GM18519 (cell line): ENCODE results near the gene CLEC18B.
A peak's percentile ranks its signal among the peaks of the same experiment; 100 is the strongest.
"Not testable (repeated sequence)": the region's sequence is repeated elsewhere in the genome, so short reads cannot be mapped to it uniquely, and the experiment has no call there.

Experiments used
- ATAC-seq: cut with Tn5 transposase; IDR thresholded peaks from one replicate; pipeline ENCODE4 v1.9.1; 2021; ENCODE audit warnings: mild to moderate bottlenecking, moderate library complexity; ENCODE audit not compliant: unreplicated experiment, low FRiP score

The CLEC18B gene

GRCh38 chr16:74367469-74368001 lies 53.7 kb downstream of the CLEC18B start:
- ATAC-seq: peak; percentile 34

GRCh38 chr16:74361646-74362610 lies 59.4 kb downstream of the CLEC18B start:
- ATAC-seq: not testable (repeated sequence)
